Esophagus muscularis mucosa (tissue), 3 donors: Measurements from ENCODE around the gene BST1.

ENCODE experiments used
- CTCF ChIP-seq, 3 experiments: fragments of 200-600 bp in 2 of 3; fragments of 450-650 bp in 1 of 3; sonication (generic) in 2 of 3; IDR thresholded peaks; one replicate each; pipeline ENCODE4 v1.5.1; 2017 to 2019; ENCODE audit warnings: antibody characterized with exemption in 3 of 3, mild to moderate bottlenecking in 2 of 3, moderate library complexity in 1 of 3
- POLR2A ChIP-seq: fragments of 450-650 bp; IDR thresholded peaks from one replicate; pipeline ENCODE4 v1.6.1; 2017; ENCODE audit warnings: antibody characterized with exemption, moderate library complexity, mild to moderate bottlenecking, low read depth
- POLR2AphosphoS5 ChIP-seq, 2 donors: sonication (generic); formaldehyde crosslinking; IDR thresholded peaks; one replicate each; pipeline ENCODE4 v1.6.1; 2017; ENCODE audit warnings: antibody characterized with exemption in 2 of 2

- TF ChIP-seq POLR2AphosphoS5 (IDR thresholded peaks at IDR 0.05) = no peak
- TF ChIP-seq CTCF (IDR thresholded peaks at IDR 0.05) = no peak
- TF ChIP-seq POLR2A = no peak
Observed at GRCh38 chr4:15711762-15712161, 8.9 kb downstream of the BST1 start.
